Hindlimb muscle (tissue), 1 donor: ENCODE results near the gene MCF2L2. TPM values are rescaled to one million over a fixed set of nuclear protein-coding genes. Genes with fewer than 3 reads are reported as not detected.
"Not testable (repeated sequence)": the region's sequence is repeated elsewhere in the genome, so short reads cannot be mapped to it uniquely, and the experiment has no call there.

Experiments
- DNase-seq: peaks from one replicate; pipeline ENCODE4 v3.0.0-alpha.2; 2013
- polyA plus RNA-seq: library from polyadenylated mRNA; unstranded; fragments of 120-200 nt; gene quantifications from one replicate; pipeline ENCODE4 v1.2.1, GENCODE V29; 2013; ENCODE audit not compliant: insufficient read length

Gene MCF2L2
- polyA plus RNA-seq, 1 donor = 0.21 TPM

GRCh38 chr3:183443395-183444385 is 15.3 kb upstream of the MCF2L2 start:
- no peak for DNase-seq

- no peak for DNase-seq
These were observed 14.6 kb upstream of the MCF2L2 start for GRCh38 chr3:183442994-183443393.

GRCh38 chr3:183440521-183440920 is 12.1 kb upstream of the MCF2L2 start:
- not testable (repeated sequence) for DNase-seq

GRCh38 chr3:183439515-183439914 is 11.1 kb upstream of the MCF2L2 start:
- DNase-seq = no peak

GRCh38 chr3:183438735-183439134 is 10.3 kb upstream of the MCF2L2 start:
- no peak for DNase-seq

GRCh38 chr3:183437666-183438564 is 9.5 kb upstream of the MCF2L2 start:
- no peak for DNase-seq

- no peak for DNase-seq
These were observed 8.6 kb upstream of the MCF2L2 start for GRCh38 chr3:183437061-183437460.

GRCh38 chr3:183435661-183436060 is 7.2 kb upstream of the MCF2L2 start:
- no peak for DNase-seq

- no peak for DNase-seq
These were observed 6.6 kb upstream of the MCF2L2 start for GRCh38 chr3:183434992-183435391.

- DNase-seq = no peak
These were observed 6.1 kb upstream of the MCF2L2 start for GRCh38 chr3:183434503-183434902.

GRCh38 chr3:183430325-183430957 is 2.0 kb upstream of the MCF2L2 start:
- DNase-seq = no peak

- peak; percentile 55 for DNase-seq
These were observed 458 bp downstream of the MCF2L2 start for GRCh38 chr3:183427876-183428446.

- no peak for DNase-seq
These were observed 1.1 kb downstream of the MCF2L2 start for GRCh38 chr3:183427196-183427875.

- DNase-seq = not testable (repeated sequence)
These were observed 9.6 kb downstream of the MCF2L2 start for GRCh38 chr3:183418807-183419206.

GRCh38 chr3:183411216-183411922 is 17.1 kb downstream of the MCF2L2 start:
- DNase-seq = no peak

GRCh38 chr3:183410759-183411158 is 17.7 kb downstream of the MCF2L2 start:
- DNase-seq = no peak

- DNase-seq = no peak
These were observed 18.1 kb downstream of the MCF2L2 start for GRCh38 chr3:183410280-183410679.

GRCh38 chr3:183409219-183409618 is 19.2 kb downstream of the MCF2L2 start:
- DNase-seq = no peak

- no peak for DNase-seq
These were observed 26.7 kb downstream of the MCF2L2 start for GRCh38 chr3:183401678-183402077.

GRCh38 chr3:183400352-183400751 is 28.1 kb downstream of the MCF2L2 start:
- DNase-seq = no peak
